Measurements from ENCODE around the gene ANKFN1. TPM values are rescaled to one million over a fixed set of nuclear protein-coding genes. Genes with fewer than 3 reads are reported as not detected.

Gene ANKFN1
- total RNA-seq, 1 donor from 2014 or later: not detected

DNA sequence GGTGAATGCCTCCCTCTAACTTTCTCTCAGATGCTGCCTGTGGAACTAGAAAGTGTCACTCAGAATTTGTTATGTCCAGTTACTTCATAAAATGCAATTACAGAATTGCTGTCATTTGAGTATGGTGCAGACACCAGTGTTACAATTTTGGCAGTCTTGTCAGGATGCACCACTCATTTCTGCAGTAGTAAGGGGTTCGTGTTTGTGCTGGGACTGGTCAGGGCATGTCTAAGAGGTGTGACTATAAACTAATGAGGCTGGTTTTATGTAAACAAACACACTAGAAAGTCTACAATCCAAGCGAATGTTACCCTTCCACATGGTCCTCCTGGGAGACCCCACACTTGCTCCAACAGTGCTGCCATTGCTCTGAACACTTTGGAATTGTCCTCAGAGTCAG, 206.2 kb downstream of the ANKFN1 start:
- TF ChIP-seq EZH2phosphoT487 (IDR thresholded peaks at IDR 0.05): no peak
- TF ChIP-seq, protein P1, sequence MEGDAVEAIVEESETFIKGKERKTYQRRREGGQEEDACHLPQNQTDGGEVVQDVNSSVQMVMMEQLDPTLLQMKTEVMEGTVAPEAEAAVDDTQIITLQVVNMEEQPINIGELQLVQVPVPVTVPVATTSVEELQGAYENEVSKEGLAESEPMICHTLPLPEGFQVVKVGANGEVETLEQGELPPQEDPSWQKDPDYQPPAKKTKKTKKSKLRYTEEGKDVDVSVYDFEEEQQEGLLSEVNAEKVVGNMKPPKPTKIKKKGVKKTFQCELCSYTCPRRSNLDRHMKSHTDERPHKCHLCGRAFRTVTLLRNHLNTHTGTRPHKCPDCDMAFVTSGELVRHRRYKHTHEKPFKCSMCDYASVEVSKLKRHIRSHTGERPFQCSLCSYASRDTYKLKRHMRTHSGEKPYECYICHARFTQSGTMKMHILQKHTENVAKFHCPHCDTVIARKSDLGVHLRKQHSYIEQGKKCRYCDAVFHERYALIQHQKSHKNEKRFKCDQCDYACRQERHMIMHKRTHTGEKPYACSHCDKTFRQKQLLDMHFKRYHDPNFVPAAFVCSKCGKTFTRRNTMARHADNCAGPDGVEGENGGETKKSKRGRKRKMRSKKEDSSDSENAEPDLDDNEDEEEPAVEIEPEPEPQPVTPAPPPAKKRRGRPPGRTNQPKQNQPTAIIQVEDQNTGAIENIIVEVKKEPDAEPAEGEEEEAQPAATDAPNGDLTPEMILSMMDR (IDR thresholded peaks at IDR 0.05): no peak
- no peak for TF ChIP-seq EZH2 (IDR thresholded peaks at IDR 0.05)

DNA sequence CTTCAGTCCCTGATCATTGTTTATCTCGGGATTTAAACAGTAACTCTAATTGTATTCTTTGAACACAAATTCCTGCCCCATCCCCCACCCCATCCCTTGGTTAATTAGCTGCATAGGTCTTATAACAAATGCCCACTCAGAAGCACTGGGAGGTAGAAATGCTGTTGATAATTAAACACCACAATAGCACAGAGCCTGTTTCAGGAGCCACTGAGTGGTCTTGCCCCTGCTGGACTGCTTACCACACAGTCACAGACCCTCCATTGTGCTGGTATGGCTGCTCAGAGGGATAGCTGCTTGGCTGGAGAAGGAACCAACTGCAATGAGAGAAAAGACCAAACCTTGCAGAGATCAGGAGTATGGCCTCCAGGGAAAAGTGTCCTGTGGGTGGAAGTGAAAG, 214.1 kb downstream of the ANKFN1 start:
- no peak overlapping the region for H3K4me3 ChIP-seq
- H4K20me1 ChIP-seq (ENCODE audit: low read depth): no peaks in the 10 kb centered on the region
- H3K4me2 ChIP-seq: peak overlapping the region; percentile 62
- peak; percentile 42 for TF ChIP-seq EZH2phosphoT487 (IDR thresholded peaks at IDR 0.05)
- TF ChIP-seq EZH2 (IDR thresholded peaks at IDR 0.05): no peak
- TF ChIP-seq, protein P1 (IDR thresholded peaks at IDR 0.05): peak; percentile 25
- peaks cover 15% of the 10 kb centered on the region for H3F3A ChIP-seq (ENCODE audit: low read depth)
- H3K4me1 ChIP-seq: peaks cover 36% of the 10 kb centered on the region
- H2AFZ ChIP-seq (replicated peaks): peak overlapping the region; percentile 45
- no peaks in the 10 kb centered on the region for H3K27me3 ChIP-seq
- Mint-ChIP-seq H3K9me3 (peaks cover 3% of the 10 kb centered on the region), H3K4me3 (no peak overlapping the region), H3K27ac (peak overlapping the region; percentile 12), H3K36me3 (no peaks in the 10 kb centered on the region), H3K27me3 (ENCODE audit: insufficient read depth, low read depth) (no peaks in the 10 kb centered on the region), H3K4me1 (peaks cover 5% of the 10 kb centered on the region)
- H3K9ac ChIP-seq: no peak overlapping the region
- peak overlapping the region; percentile 78 for H3K27ac ChIP-seq
- DNase-seq (ENCODE audit: low spot score): peak; percentile 81
- H3K9me3 ChIP-seq (ENCODE audit: low read depth): no peaks in the 10 kb centered on the region
- H3K36me3 ChIP-seq: no peaks in the 10 kb centered on the region
- H3K79me2 ChIP-seq (ENCODE audit: low read depth): no peaks in the 10 kb centered on the region

More for the DNA sequence above, 206.2 kb downstream of the ANKFN1 start:
- no peaks in the 10 kb centered on the region for H3K4me1 ChIP-seq
- H3K9ac ChIP-seq: no peak overlapping the region
- peaks cover 4% of the 10 kb centered on the region for H3K9me3 Mint-ChIP-seq
- H3K27ac Mint-ChIP-seq: no peak overlapping the region
- no peaks in the 10 kb centered on the region for H3K79me2 ChIP-seq (ENCODE audit: low read depth)
- no peak for DNase-seq (ENCODE audit: low spot score)
- no peak overlapping the region for H3K4me3 Mint-ChIP-seq
- no peaks in the 10 kb centered on the region for H3K36me3 Mint-ChIP-seq
- H3K4me2 ChIP-seq: no peak overlapping the region
- H3F3A ChIP-seq (ENCODE audit: low read depth): no peaks in the 10 kb centered on the region
- no peak overlapping the region for H3K4me3 ChIP-seq
- H3K27me3 ChIP-seq: no peaks in the 10 kb centered on the region
- H3K27me3 Mint-ChIP-seq (ENCODE audit: insufficient read depth, low read depth): no peaks in the 10 kb centered on the region
- H3K4me1 Mint-ChIP-seq: peaks cover 3% of the 10 kb centered on the region
- no peaks in the 10 kb centered on the region for H3K9me3 ChIP-seq (ENCODE audit: low read depth)
- H4K20me1 ChIP-seq (ENCODE audit: low read depth): no peaks in the 10 kb centered on the region
- H2AFZ ChIP-seq (replicated peaks): peak overlapping the region; percentile 77
- no peak overlapping the region for H3K27ac ChIP-seq
- no peaks in the 10 kb centered on the region for H3K36me3 ChIP-seq

DNA sequence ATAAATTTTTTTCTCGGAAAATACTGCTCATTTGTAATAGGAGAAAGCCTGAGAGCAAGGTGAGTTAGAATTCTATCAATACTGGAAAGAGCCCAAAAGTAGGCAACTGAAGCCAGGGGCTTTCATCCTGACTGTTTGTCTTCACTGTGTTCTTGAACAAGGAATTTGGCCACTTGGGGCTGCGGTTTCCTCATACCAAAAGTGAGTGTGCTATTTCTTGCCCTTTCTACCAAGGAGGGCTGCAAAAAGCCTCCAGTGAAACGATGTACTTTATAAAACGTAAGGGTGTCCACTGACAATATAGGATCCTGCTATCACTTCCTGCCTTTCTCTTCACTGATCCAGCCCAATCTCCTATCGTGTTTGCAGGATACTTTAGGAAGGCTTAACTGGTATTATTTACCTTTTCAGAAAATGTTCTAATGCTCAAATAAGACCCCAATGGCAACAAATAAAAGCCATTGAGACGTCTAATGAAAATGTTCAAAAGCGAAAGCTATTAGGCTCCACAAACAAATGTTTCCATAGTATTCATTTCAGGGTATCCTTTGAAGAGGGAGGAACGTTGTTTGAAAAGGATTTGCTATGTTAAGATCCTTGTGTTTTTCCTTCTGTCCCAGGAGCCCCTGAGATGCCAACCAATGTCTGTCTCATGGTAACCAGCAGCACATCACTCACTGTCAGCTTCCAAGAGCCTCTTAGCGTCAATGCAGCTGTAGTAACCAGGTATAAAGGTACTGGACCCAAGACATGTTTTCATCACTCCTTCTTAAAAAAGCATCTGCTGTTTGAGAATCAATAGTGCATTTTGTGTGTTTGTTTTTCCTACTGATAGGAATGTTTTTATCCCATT, 220.9 kb downstream of the ANKFN1 start:
- H3K27ac ChIP-seq: no peak overlapping the region
- Mint-ChIP-seq H3K27ac (no peak overlapping the region), H3K27me3 (ENCODE audit: insufficient read depth, low read depth) (peaks cover 2% of the 10 kb centered on the region), H3K4me1 (no peaks in the 10 kb centered on the region), H3K4me3 (no peak overlapping the region), H3K36me3 (no peaks in the 10 kb centered on the region), H3K9me3 (peaks cover 2% of the 10 kb centered on the region)
- no peak for DNase-seq (ENCODE audit: low spot score)
- H3K4me1 ChIP-seq: peaks cover 49% of the 10 kb centered on the region
- H2AFZ ChIP-seq (replicated peaks): peak overlapping the region; percentile 48
- no peaks in the 10 kb centered on the region for H3K27me3 ChIP-seq
- H4K20me1 ChIP-seq (ENCODE audit: low read depth): no peaks in the 10 kb centered on the region
- no peaks in the 10 kb centered on the region for H3K9me3 ChIP-seq (ENCODE audit: low read depth)
- H3K4me3 ChIP-seq: no peak overlapping the region
- H3F3A ChIP-seq (ENCODE audit: low read depth): no peaks in the 10 kb centered on the region
- no peaks in the 10 kb centered on the region for H3K36me3 ChIP-seq
- no peak overlapping the region for H3K4me2 ChIP-seq
- H3K79me2 ChIP-seq (ENCODE audit: low read depth): no peaks in the 10 kb centered on the region
- TF ChIP-seq EZH2 (IDR thresholded peaks at IDR 0.05): no peak
- TF ChIP-seq, protein P1 (IDR thresholded peaks at IDR 0.05): no peak
- TF ChIP-seq EZH2phosphoT487 (IDR thresholded peaks at IDR 0.05): no peak
- no peak overlapping the region for H3K9ac ChIP-seq
